WTC11 (cell line): ENCODE results near the gene KDM2A. TPM values are rescaled to one million over a fixed set of nuclear protein-coding genes. Genes with fewer than 3 reads are reported as not detected.

ENCODE experiments used
- ATAC-seq: fragments of 200-7000 bp; cut with Tn5 transposase; 2 replicates; pipeline ENCODE4 v1.10.0; 2021; ENCODE audit warnings: mild to moderate bottlenecking, moderate library complexity
- CTCF ChIA-PET: fragments of 300-600 bp; sonication (Branson Sonifier 250); formaldehyde crosslinking; loops from one replicate; lab custom pipeline; 2021; ENCODE audit warnings: antibody characterized with exemption; lab: Charles Lee
- POLR2A ChIA-PET: fragments of 350-600 bp; sonication (Branson Sonifier 250); formaldehyde crosslinking; loops from one replicate; lab custom pipeline; 2021; ENCODE audit warnings: antibody characterized with exemption; lab: Charles Lee
- DNase-seq: peaks from one replicate; pipeline ENCODE4 v3.0.0; 2021; ENCODE audit warnings: low spot score
- H3K27ac Mint-ChIP-seq: 2 replicates; pipeline ENCODE4 v1.8.0; 2021; ENCODE audit warnings: mixed read lengths
- H3K27me3 Mint-ChIP-seq: 2 replicates; pipeline ENCODE4 v1.8.0; 2021; ENCODE audit warnings: low read depth, mild to moderate bottlenecking, moderate library complexity, mixed read lengths
- H3K36me3 Mint-ChIP-seq: 2 replicates; pipeline ENCODE4 v1.8.0; 2021; ENCODE audit warnings: mixed read lengths
- H3K4me1 Mint-ChIP-seq: 2 replicates; pipeline ENCODE4 v1.8.0; 2022; ENCODE audit warnings: mixed read lengths
- H3K4me3 Mint-ChIP-seq: 2 replicates; pipeline ENCODE4 v1.8.0; 2021; ENCODE audit warnings: mild to moderate bottlenecking, moderate library complexity, mixed read lengths
- H3K9me3 Mint-ChIP-seq: 2 replicates; pipeline ENCODE4 v1.8.0; 2021; ENCODE audit warnings: mixed read lengths
- AFF4 ChIP-seq: sonication (generic); formaldehyde crosslinking; IDR thresholded peaks from 2 replicates; pipeline ENCODE4 v1.8.1; 2023; ENCODE audit warnings: mild to moderate bottlenecking, missing genetic modification reagents, borderline replicate concordance
- ATF2 ChIP-seq: sonication (generic); formaldehyde crosslinking; IDR thresholded peaks from 2 replicates; pipeline ENCODE4 v1.8.1; 2022; ENCODE audit warnings: low read depth, missing genetic modification reagents, borderline replicate concordance
- ATF3 ChIP-seq: sonication (generic); formaldehyde crosslinking; conservative IDR thresholded peaks from 2 replicates; pipeline ENCODE4 v1.8.1; 2022; ENCODE audit warnings: mild to moderate bottlenecking, missing genetic modification reagents
- CBFB ChIP-seq: sonication (generic); formaldehyde crosslinking; IDR thresholded peaks from 2 replicates; pipeline ENCODE4 v1.8.1; 2022; ENCODE audit warnings: mild to moderate bottlenecking, low read depth, missing genetic modification reagents
- FOXK1 ChIP-seq: sonication (generic); formaldehyde crosslinking; IDR thresholded peaks from 2 replicates; pipeline ENCODE4 v1.8.0; 2022; ENCODE audit warnings: mild to moderate bottlenecking, moderate library complexity, missing genetic modification reagents
- HMGA2 ChIP-seq: fragments of 250-450 bp; sonication (Bioruptor Pico); IDR thresholded peaks from 2 replicates; pipeline ENCODE4 v1.4.0; 2021; ENCODE audit warnings: mild to moderate bottlenecking, moderate library complexity
- IRF1 ChIP-seq: sonication (generic); formaldehyde crosslinking; IDR thresholded peaks from 2 replicates; pipeline ENCODE4 v1.8.0; 2023; ENCODE audit warnings: missing genetic modification reagents
- JAZF1 ChIP-seq: fragments of 250-450 bp; sonication (Bioruptor Pico); IDR thresholded peaks from 2 replicates; pipeline ENCODE4 v1.9.0; 2021; ENCODE audit warnings: moderate library complexity, mild to moderate bottlenecking, inconsistent platforms
- MAX ChIP-seq: sonication (generic); formaldehyde crosslinking; IDR thresholded peaks from 2 replicates; pipeline ENCODE4 v1.8.0; 2022; ENCODE audit warnings: mild to moderate bottlenecking, missing genetic modification reagents
- NFATC4 ChIP-seq: fragments of 250-450 bp; sonication (Bioruptor Pico); IDR thresholded peaks from 2 replicates; pipeline ENCODE4 v1.9.0; 2021; ENCODE audit warnings: mild to moderate bottlenecking
- PREB ChIP-seq: sonication (generic); formaldehyde crosslinking; IDR thresholded peaks from 2 replicates; pipeline ENCODE4 v1.8.1; 2022; ENCODE audit warnings: mild to moderate bottlenecking, missing genetic modification reagents, moderate library complexity, borderline replicate concordance
- SMAD3 ChIP-seq: sonication (generic); formaldehyde crosslinking; IDR thresholded peaks from 2 replicates; pipeline ENCODE4 v1.8.0; 2022; ENCODE audit warnings: missing genetic modification reagents, mild to moderate bottlenecking, borderline replicate concordance
- STAT6 ChIP-seq: sonication (generic); formaldehyde crosslinking; conservative IDR thresholded peaks from 2 replicates; pipeline ENCODE4 v1.8.1; 2023; ENCODE audit warnings: mild to moderate bottlenecking, low read depth, missing genetic modification reagents, moderate library complexity
- TEAD1 ChIP-seq: sonication (generic); formaldehyde crosslinking; IDR thresholded peaks from 2 replicates; pipeline ENCODE4 v1.8.0; 2022; ENCODE audit warnings: mild to moderate bottlenecking, missing genetic modification reagents
- ZNF512 ChIP-seq: sonication (generic); formaldehyde crosslinking; IDR thresholded peaks from 2 replicates; pipeline ENCODE4 v1.8.1; 2022; ENCODE audit warnings: missing genetic modification reagents, borderline replicate concordance
- ZNF532 ChIP-seq: fragments of 250-450 bp; sonication (Bioruptor Pico); IDR thresholded peaks from 2 replicates; pipeline ENCODE4 v1.9.0; 2021; ENCODE audit warnings: mild to moderate bottlenecking, borderline replicate concordance
- total RNA-seq: library from RNA; stranded (reverse); gene quantifications from 3 replicates; pipeline ENCODE4 v1.2.3, GENCODE V29; 2021

Gene KDM2A
- total RNA-seq, 1 experiment from 2014 or later, result 58.0 TPM

GRCh38 chr11:67136156-67136555, 17.1 kb downstream of the KDM2A start:
- Mint-ChIP-seq H3K9me3 (no peaks in the 10 kb centered on the region), H3K4me3 (no peak overlapping the region), H3K36me3 (peaks cover 70% of the 10 kb centered on the region), H3K27ac (no peak overlapping the region), H3K4me1 (no peaks in the 10 kb centered on the region), H3K27me3 (no peaks in the 10 kb centered on the region)
- CTCF ChIA-PET, result no interaction called here
- ATAC-seq (no peak), DNase-seq (no peak)
- POLR2A ChIA-PET, result no interaction called here
- TF ChIP-seq MAX (CRISPR knock-in tag) (no peak), AFF4 (CRISPR knock-in tag) (no peak), PREB (no peak), TEAD1 (CRISPR knock-in tag) (no peak), ATF3 (no peak), FOXK1 (CRISPR knock-in tag) (no peak), ATF2 (CRISPR knock-in tag) (no peak), ZNF512 (no peak), CBFB (CRISPR knock-in tag) (no peak), ZNF532 (no peak), STAT6 (CRISPR knock-in tag) (no peak), NFATC4 (no peak), SMAD3 (CRISPR knock-in tag) (no peak), JAZF1 (no peak), HMGA2 (CRISPR knock-in tag) (no peak), IRF1 (no peak)
